Inferior parietal cortex (tissue), 1 donor: ENCODE data around the gene CGB5.
"Not testable (repeated sequence)": the region's sequence is repeated elsewhere in the genome, so short reads cannot be mapped to it uniquely, and the experiment has no call there.

Experiments
- DNase-seq: peaks from one replicate; pipeline ENCODE4 v3.0.0-alpha.2; 2016; ENCODE audit errors: extremely low spot score

CGB5 gene

DNA sequence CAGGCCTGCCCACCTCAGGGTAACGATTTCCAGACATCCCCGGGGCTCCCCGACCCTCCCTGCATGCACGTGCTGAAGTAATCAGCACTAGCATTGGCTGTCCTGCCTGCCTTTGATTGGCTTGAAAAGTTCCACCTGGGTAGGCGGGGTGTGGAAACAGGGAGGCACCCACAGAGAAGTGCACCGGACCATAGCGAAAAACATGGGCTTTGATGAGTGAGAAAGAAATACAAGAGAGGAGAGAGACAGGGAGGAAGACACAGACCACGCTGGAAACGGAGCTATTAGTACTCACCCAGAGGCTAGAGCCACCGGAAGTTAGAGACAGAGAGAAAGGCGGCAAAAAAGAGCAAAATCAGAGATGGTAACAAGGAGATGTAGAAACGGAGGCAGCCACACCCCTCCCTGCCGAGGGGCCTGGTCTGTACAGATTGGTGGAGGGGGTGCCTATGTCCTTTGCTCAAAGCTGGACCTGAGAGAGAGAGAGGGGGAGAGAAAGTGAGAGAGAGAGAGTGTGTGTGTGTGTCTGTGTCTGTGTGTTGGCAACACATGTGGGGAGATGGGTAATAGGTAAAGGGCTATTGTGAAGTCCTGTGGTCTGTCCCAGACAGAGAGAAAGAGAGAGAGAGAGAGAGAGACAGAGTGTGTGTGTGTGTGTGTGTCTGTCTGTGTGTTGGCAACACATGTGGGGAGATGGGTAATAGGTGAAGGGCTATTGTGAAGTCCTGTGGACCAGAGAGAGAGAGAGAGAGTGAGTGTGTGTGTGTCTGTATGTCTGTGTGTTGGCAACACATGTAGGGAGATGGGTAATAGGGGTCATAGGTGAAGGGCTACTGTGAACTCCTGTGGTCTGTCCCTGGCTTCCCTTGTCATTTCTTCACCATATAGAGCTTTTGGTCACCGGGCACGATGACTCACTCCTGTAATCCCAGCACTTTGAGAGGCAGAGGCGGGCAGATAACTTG, 22.4 kb upstream of the CGB5 start:
- no peak for DNase-seq

DNA sequence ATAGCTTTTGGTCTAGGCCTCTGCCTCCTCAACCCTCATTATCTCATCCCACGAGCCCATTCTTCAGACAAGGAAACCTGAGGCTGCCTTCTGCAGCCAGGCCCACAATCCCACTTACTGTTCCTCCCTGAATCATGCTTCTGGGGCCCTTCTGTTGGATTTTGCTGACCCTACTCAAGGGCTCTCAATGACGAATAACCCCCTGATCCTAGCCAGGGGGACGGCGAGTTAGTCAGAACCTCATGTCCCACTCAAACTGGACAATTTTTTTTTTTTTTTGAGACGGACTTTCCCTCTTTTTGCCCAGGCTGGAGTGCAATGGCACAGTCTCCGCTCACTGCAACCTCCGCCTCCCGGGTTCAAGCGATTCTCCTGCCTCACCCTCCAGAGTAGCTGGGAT, 21.5 kb upstream of the CGB5 start:
- DNase-seq, result no peak

- DNase-seq, result not testable (repeated sequence)
Measured at GRCh38 chr19:49024233-49024632, 19.4 kb upstream of the CGB5 start, which contains the start of gene CGB3. TSS of gene CGB3 (minus strand) at chr19:49024333. CDS start at chr19:49023971, 362 bp downstream.

GRCh38 chr19:49025088-49025487, 18.6 kb upstream of the CGB5 start:
- DNase-seq, result not testable (repeated sequence)

DNA sequence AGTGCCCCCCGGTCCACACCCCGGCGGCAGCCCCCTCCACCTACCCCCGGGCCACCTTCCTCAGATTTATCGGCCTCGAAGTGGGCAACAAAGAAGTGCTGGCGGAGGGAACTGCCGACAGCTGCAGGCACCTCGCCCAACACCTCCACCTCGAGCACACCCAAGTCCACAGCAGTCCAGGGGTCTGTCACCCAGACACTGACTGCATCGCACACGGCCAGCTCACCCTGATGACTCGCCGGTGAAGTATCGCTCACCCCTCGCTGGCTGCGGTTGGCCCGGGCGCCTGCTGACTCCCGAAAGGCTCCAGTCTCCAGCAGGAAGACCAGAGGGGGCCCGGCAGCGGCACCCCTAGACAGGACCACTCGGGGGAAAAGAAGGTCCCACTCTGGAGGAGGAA, 18.0 kb upstream of the CGB5 start:
- not testable (repeated sequence) for DNase-seq

- not testable (repeated sequence) for DNase-seq
Measured at GRCh38 chr19:49028686-49029085, 15.0 kb upstream of the CGB5 start.

GRCh38 chr19:49029749-49030148, 13.9 kb upstream of the CGB5 start:
- not testable (repeated sequence) for DNase-seq

- DNase-seq, result not testable (repeated sequence)
Measured at GRCh38 chr19:49030323-49030722, 13.3 kb upstream of the CGB5 start.

GRCh38 chr19:49031642-49032301, 11.9 kb upstream of the CGB5 start, which contains the start of gene CGB2:
TSS of gene CGB2 (plus strand) at chr19:49031890. CDS start at chr19:49032096, 206 bp downstream.
- DNase-seq, result not testable (repeated sequence)

DNA sequence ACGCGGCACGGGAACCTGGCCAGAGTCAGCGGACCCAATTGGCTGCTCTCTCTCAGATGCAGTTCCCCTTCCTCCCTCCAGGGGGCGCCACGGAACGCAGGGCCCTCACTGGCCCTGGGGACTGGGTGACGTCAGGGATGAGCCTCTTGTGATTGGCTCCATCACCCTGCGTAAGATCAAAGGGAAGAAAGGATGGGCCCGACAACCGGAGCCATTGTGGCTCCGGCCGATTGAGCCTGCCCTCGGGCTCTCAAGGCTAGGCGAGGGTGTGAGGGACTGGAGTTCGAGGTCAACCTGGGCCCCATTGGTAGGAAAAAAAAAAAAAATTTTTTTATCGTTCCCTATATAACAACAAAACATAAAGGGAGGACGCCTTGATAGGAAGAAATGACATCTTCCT, 6.8 kb upstream of the CGB5 start, which contains the start of gene CGB1:
CGB1 (minus strand) TSS at position 81 of the 400 bp plus-strand sequence. CDS start 184 bp downstream, outside the sequence.
- DNase-seq, result not testable (repeated sequence)

DNA sequence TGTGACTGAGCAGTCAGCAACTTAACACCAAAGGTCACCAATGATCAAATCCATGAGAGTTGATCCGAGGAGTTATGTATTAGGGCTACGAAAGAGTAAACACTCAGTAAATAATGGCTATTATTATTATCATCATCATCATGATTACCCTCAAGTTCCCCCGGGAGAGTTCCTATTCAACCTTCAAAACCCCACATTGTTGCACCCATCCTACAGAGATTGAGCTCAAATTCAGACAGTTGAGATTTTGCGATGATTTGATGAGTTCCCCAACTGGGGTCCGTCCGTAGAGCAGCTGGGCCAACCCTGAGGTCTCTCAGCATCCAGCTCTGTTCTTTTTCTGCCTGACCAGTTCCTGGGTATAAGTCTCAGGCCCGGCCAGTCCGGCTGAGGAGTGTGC, 5.5 kb upstream of the CGB5 start:
- DNase-seq, result not testable (repeated sequence)

GRCh38 chr19:49038557-49039276, 4.9 kb upstream of the CGB5 start:
- not testable (repeated sequence) for DNase-seq

DNA sequence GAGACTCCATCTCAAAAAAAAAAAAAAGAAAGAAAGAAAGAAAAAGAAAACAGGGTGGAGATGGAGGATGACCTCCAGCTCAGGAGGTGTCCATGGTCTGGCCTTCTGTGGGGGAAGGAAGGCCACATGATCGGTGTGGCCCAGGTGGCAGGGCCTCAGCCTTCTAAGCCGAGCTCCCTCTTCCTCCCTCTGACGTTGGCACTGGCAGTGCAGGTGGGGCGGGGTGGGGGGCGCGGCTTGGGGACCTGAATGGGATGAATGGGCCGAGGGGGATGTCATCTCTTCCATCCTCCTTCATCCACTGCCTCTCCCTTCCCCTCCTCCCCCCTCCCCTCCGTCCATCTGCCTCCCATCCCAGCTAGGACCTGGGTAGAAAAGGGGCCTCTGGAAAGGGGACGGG, 3.9 kb upstream of the CGB5 start:
- not testable (repeated sequence) for DNase-seq

DNA sequence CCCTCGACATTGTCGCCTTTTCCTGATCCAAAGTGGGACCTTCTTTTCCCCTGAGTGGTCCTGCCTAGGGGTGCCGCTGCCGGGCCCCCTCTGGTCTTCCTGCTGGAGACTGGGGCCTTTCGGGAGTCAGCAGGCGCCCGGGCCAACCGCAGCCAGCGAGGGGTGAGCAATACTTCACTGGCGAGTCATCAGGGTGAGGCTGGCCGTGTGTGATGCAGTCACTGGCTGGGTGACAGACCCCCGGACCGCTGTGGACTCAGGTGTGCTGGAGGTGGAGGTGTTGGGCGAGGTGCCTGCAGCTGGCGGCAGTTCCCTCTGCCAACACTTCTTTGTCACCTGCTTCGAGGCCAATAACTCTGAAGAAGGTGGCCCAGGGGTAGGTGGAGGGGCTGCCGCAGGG, 1.5 kb upstream of the CGB5 start:
- no peak for DNase-seq

DNA sequence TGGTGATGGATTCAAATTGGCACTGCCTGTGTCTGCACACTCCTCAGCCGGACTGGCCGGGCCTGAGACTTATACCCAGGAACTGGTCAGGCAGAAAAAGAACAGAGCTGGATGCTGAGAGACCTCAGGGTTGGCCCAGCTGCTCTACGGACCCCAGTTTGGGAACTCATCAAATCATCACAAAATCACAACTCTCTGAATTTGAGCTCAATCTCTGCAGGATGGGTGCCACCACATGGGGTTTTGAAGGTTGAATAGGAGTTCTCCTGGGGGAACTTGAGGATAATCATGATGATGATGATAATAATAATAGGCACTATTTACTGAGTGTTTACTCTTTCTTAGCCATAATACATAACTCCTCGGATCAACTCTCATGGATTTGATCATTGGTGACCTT, 982 bp upstream of the CGB5 start:
- DNase-seq, result not testable (repeated sequence)

GRCh38 chr19:49049011-49049410, 5.4 kb downstream of the CGB5 start, which contains the start of gene CGB8:
TSS of gene CGB8 (minus strand) at chr19:49049111. CDS start at chr19:49048739, 372 bp downstream.
- not testable (repeated sequence) for DNase-seq

DNA sequence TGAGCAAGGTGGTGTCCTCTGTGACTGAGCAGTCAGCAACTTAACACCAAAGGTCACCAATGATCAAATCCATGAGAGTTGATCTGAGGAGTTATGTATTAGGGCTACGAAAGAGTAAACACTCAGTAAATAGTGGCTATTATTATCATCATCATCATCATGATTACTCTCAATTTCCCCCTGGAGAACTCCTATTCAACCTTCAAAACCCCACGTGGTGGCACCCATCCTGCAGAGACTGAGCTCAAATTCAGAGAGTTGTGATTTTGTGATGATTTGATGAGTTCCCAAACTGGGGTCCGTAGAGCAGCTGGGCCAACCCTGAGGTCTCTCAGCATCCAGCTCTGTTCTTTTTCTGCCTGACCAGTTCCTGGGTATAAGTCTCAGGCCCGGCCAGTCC, 6.2 kb downstream of the CGB5 start:
- not testable (repeated sequence) for DNase-seq

DNA sequence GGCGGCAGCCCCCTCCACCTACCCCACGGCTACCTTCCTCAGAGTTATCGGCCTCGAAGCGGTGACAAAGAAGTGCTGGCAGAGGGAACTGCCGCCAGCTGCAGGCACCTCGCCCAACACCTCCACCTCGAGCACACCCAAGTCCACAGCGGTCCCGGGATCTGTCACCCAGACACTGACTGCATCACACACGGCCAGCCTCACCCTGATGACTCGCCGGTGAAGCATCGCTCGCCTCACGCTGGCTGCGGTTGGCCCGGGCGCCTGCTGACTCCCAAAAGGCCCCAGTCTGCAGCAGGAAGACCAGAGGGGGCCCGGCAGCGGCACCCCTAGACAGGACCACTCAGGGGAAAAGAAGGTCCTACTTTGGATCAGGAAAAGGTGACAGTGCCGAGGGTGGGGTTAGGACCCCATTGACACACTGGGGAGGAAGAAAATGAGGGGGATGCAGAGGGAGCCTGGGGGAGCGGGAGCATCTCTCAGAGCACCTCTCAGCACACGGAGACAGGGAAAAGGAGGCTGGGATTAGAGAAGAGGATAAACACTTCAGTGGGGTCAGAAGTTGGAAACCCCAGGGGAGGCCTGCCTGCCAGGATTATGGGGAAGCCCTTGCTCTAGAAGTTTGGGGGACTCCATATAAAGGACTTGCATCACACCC, 6.9 kb downstream of the CGB5 start:
- not testable (repeated sequence) for DNase-seq

GRCh38 chr19:49056101-49056901, 12.7 kb downstream of the CGB5 start:
- peak; percentile 7 for DNase-seq
